Measurements from ENCODE around the gene MMP8. TPM values are rescaled to one million over a fixed set of nuclear protein-coding genes. Genes with fewer than 3 reads are reported as not detected.

Gene MMP8
- total RNA-seq = 0.44 TPM
- long read RNA-seq = 0 reads

- intact Hi-C loops (cut with DNase I) = no loop called here
Measured at GRCh38 chr11:102724904-102725500, at the start of gene MMP8. Gene MMP8 (minus strand): TSS chr11:102724954. CDS start chr11:102724855, 99 bp downstream.

GRCh38 chr11:102773386-102773785 is 48.6 kb upstream of the MMP8 start:
- intact Hi-C loops (cut with DNase I) = no loop called here
- DNase-seq (no peak), ATAC-seq (no peak)
- Histone ChIP-seq H3K4me3 (no peak overlapping the region), H3K36me3 (no peaks in the 10 kb centered on the region), H3K4me1 (no peaks in the 10 kb centered on the region), H3K9me3 (no peaks in the 10 kb centered on the region), H3K27me3 (ENCODE audit: low read depth) (no peaks in the 10 kb centered on the region), H3K27ac (no peak overlapping the region)
- no peak for TF ChIP-seq CTCF (IDR thresholded peaks at IDR 0.05)

More at GRCh38 chr11:102724904-102725500, at the start of gene MMP8:
- H3K27me3 ChIP-seq (ENCODE audit: low read depth) = no peaks in the 10 kb centered on the region
- ATAC-seq (no peak), DNase-seq (no peak)
- no peaks in the 10 kb centered on the region for H3K36me3 ChIP-seq
- H3K9me3 ChIP-seq = no peaks in the 10 kb centered on the region
- no peak within 1 kb of the TSS for H3K4me3 ChIP-seq
- H3K27ac ChIP-seq = no peak within 1 kb of the TSS
- no peak for TF ChIP-seq CTCF (IDR thresholded peaks at IDR 0.05)
- no peaks in the 10 kb centered on the region for H3K4me1 ChIP-seq

GRCh38 chr11:102771351-102771750 is 46.6 kb upstream of the MMP8 start:
- TF ChIP-seq CTCF (IDR thresholded peaks at IDR 0.05) = no peak

GRCh38 chr11:102770191-102770590 is 45.4 kb upstream of the MMP8 start:
- no peak for TF ChIP-seq CTCF (IDR thresholded peaks at IDR 0.05)
- H3K27me3 ChIP-seq (ENCODE audit: low read depth) = peaks cover 5% of the 10 kb centered on the region
- no peak overlapping the region for H3K27ac ChIP-seq
- no peak overlapping the region for H3K4me3 ChIP-seq
- H3K4me1 ChIP-seq = no peaks in the 10 kb centered on the region
- intact Hi-C loops (cut with DNase I) = no loop called here
- no peaks in the 10 kb centered on the region for H3K36me3 ChIP-seq
- DNase-seq (no peak), ATAC-seq (no peak)
- H3K9me3 ChIP-seq = no peaks in the 10 kb centered on the region

More at GRCh38 chr11:102771351-102771750, 46.6 kb upstream of the MMP8 start:
- DNase-seq = no peak
- ATAC-seq = no peak
- Histone ChIP-seq H3K27me3 (ENCODE audit: low read depth) (peaks cover 5% of the 10 kb centered on the region), H3K4me1 (no peaks in the 10 kb centered on the region), H3K9me3 (no peaks in the 10 kb centered on the region), H3K36me3 (no peaks in the 10 kb centered on the region), H3K4me3 (no peak overlapping the region), H3K27ac (no peak overlapping the region)
- intact Hi-C loops (cut with DNase I) = no loop called here

GRCh38 chr11:102767800-102768199 is 43.0 kb upstream of the MMP8 start:
- DNase-seq (no peak), ATAC-seq (no peak)
- no peak for TF ChIP-seq CTCF (IDR thresholded peaks at IDR 0.05)
- H3K27me3 ChIP-seq (ENCODE audit: low read depth) = peaks cover 5% of the 10 kb centered on the region
- H3K36me3 ChIP-seq = no peaks in the 10 kb centered on the region
- intact Hi-C loops (cut with DNase I) = no loop called here
- H3K27ac ChIP-seq = no peak overlapping the region
- H3K4me1 ChIP-seq = no peaks in the 10 kb centered on the region
- H3K4me3 ChIP-seq = no peak overlapping the region
- no peaks in the 10 kb centered on the region for H3K9me3 ChIP-seq

Measured in lower lobe of right lung (tissue), 2 donors.